NCI-H1436 (cell line): Measurements from ENCODE around the gene LCLAT1.

Source experiments
- DNase-seq: peaks from one replicate; lab custom pipeline; 2025; lab: John Stamatoyannopoulos, UW

LCLAT1 gene

DNA sequence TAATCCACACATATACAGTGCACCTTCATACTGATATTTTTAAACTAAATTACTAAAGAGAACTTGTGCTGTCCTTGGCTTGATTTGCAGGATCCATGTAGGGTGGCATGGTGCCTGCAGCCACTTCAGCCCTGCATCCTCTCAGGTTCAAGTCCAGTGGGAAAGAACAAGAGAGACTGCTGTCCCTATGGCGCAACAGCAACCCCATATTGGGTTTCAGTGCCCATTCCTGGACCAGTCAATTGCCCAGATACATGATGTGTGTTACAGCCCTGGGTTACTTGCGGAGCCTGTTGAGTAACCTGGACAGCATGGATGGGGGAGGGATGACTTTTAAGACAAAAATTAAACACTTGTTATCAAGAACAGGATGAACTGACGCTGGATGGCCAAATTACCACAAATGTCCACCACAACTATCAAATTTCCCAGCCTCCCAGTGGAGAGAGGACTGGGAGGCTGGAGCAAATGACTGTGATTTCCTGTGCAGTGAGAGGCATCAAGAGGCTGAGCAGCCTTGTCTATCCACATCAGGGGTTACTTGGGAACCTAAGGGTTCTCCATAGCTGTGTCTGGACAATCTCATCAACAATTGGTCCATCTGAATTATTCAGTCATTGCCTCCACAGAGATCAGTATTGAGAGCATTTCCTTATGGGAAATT, 198.2 kb downstream of the LCLAT1 start:
- DNase-seq: no peak

DNA sequence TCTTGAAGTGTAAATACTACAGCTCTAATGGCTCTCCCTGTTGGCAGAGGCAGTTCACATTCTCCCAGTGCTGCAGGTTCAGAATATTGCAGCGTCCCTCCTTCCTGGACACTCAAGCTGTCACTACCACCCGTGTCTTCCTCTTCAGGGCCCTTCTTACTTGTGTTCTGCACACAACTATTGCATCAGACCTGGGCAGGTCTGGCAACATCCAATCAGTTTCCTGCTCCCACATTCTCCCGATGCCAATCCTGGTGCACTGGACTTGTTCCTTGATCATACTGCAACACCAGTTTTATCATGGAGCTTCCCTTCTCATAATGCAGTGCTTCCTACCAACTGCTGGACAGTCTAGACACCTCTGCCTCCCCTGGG, 198.7 kb downstream of the LCLAT1 start:
- DNase-seq: no peak

DNA sequence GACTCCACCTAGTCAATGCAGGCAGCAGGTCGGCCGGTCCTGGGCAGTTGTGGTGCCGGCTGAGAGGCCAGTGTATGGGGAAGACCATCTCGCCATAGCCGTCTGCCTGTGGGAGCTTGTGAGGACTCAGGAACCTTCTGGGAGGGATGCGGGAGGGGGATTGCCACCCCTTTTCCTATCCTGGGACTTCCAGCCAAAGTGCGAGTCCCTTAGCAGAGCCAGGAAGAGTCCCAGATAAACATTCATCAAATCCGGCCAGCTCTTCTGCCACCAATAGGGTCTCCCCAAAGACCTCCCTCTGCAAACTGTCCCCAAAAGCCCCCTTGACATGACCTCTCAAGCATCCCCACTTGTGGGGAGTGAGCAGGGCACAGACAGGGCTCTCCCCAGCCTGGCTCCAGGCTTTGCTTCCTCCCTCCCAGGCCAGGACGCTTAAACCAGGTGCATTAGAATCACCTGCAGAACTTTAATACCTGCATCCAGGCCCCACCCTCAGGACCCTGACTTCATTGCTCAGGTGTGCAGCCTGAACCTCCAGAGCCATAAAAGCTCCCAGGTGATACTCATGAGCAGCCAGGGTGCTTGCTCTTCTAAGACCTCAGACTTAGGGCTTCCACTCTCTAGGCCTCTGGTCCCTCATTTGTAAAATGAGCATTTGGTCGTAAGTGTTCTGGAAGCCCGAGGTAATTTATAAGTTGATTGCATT, 200.9 kb downstream of the LCLAT1 start:
- DNase-seq: no peak

DNA sequence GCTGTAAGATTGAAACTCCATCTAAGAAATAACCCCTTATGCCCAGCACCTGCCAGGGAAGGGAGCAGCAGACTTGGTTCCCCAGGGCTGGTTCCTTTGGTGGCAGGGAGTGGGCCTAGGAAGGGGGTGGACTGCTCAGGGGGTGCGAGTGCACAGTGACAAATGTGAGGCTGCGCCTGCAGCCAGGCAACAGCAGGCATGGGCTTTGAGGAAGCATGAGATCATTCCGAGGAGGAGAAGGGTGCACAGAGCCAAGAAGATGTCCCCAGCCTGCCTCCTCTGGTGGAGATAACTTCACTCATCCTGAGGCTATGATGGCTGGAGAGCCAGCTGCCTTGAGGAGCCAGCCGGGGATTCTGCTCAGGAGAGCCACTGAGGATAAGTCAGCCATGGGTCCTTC, 202.2 kb downstream of the LCLAT1 start:
- no peak for DNase-seq

DNA sequence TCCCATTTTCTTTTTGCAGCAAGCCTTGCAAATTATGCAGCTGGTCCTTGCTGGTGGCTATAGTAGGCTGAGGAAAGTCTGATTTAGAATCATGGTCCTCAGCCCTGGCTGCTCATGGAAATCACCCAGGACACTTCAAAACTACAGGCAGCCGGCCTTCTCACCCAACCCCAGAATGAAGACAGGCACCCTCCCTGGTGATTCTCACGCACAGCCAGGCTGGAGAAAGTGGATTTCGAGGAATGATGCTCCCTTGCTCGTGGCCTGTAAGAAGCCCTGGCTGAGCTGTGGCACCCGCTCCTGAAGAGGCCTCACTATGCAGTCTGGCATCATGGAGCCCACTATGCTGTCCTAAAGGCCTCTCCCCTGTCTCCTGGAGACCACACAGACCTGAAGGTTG, 202.8 kb downstream of the LCLAT1 start:
- DNase-seq: no peak

DNA sequence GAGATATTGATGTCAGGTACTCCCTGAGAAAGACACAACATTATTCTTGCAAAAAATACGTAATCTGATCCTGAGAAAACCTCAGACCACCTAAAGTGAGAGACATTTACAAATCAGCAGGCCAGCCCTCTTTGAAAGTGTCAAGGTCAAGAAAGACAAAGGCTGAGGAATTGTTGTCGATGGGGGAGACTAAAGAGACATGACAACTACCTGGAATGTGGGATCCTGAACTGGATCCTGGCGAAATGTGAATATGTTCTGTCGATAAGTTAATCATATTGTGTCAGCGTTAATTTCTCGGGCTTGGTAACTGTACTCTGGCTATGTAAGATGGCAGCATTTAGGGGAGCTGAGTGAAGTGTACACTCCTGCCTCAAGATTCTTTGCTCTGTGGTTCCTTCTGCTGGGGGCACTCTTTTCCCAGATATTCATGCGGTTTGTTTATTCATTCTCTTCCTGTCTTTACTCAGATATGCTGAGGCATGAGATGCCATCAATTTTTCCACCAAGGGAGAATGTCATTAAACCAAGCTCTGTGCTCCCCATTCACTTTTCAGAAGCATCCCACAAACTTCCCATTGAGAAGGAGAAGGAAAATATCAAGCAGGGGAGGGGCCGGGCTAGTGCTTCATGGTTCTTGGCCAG, 205.3 kb downstream of the LCLAT1 start:
- DNase-seq: no peak

DNA sequence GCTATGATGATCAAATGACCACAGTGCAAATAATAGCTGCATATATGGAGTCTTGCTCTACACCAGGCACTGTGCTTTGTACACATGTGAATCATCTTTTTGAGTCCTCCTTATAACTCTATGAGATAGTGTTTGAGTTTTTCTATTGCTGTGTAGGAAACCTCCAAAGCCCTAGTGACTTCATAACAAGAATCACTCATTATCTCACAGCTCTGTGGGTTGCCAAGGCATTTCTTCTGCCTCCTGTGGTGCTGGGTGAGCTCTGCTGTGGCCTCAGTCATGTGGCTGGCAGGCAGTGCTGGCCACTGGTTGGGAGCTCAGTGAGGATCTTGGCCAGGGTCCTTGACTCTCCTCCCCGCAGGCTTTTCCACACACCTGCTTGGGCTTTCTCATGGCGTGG, 206.8 kb downstream of the LCLAT1 start:
- DNase-seq: no peak

DNA sequence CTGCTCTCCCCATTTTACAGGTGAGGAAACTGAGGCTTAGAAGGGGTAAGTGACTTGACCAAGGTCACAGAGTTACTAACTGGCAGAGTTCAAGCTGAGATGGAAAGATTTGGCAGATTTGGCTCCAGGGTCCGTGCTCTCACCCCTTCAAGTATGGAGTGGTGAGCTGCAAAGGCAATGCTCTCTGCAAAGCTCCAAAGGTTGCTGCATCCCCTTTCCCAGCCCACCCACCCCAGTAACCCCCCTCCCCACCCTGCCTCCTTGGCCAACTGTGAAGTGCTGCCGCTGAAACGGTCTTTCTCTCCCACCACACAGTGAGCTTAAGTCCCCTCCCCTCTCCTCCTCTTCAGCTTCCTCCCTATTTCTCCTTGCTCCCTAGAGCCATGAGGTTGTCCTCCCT, 207.4 kb downstream of the LCLAT1 start:
- DNase-seq: no peak

DNA sequence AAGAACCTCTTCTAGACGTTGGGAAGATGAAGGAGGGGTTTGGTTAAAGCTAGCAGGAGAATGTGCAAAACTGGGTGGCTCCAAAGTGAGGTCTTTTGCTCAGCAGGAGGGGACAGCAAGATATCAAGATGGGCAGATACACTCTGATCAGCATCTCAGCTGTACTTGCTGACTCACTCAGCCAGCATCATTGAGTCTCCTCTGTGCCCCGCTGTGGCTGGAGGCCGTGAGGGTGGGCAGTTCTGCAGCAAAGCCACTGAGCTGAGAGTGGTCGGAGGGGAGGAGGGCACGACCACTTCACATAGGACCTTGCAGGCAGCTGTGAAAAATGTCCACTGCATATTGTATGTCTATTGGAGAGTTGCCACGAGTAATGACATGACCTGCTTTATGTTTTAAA, 208.2 kb downstream of the LCLAT1 start:
- no peak for DNase-seq

DNA sequence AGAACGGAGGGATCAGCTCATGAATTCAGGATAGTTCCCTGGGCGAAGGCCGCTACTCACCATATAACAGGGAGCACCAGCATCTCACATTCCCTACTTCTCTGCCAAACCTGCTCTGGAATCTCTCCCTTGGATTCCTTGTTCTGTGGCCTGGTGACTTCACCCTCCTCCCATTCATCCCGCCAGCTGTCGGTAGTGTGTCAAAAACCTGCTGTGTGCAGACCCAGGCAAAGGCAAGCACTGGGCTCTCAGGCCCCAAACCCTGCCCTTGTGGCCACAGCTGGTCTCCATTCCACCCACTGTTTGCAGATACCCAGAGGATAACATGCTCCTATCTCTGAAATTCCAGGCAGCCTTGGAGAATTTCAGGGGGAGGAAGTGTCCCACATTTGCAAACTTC, 208.6 kb downstream of the LCLAT1 start:
- no peak for DNase-seq

DNA sequence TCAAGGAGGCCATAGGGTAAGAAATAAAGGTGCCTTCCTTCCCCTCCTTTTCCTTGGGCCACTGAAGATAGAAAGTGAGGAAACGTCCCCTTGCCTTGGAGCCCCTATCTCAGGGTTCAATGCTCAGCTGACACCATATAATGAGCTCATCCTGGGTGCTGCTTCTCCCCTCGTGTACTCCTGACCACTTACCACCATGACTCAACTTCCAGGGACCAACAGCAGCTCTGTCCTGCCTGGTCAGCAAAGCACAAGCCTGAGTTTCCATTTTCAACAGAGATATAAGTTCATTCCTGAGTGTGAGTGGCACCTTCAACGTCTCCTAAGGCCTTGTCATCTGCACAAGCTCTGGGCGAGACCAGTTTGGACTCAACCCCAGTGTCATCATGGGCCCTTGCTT, 209.0 kb downstream of the LCLAT1 start:
- DNase-seq: no peak

DNA sequence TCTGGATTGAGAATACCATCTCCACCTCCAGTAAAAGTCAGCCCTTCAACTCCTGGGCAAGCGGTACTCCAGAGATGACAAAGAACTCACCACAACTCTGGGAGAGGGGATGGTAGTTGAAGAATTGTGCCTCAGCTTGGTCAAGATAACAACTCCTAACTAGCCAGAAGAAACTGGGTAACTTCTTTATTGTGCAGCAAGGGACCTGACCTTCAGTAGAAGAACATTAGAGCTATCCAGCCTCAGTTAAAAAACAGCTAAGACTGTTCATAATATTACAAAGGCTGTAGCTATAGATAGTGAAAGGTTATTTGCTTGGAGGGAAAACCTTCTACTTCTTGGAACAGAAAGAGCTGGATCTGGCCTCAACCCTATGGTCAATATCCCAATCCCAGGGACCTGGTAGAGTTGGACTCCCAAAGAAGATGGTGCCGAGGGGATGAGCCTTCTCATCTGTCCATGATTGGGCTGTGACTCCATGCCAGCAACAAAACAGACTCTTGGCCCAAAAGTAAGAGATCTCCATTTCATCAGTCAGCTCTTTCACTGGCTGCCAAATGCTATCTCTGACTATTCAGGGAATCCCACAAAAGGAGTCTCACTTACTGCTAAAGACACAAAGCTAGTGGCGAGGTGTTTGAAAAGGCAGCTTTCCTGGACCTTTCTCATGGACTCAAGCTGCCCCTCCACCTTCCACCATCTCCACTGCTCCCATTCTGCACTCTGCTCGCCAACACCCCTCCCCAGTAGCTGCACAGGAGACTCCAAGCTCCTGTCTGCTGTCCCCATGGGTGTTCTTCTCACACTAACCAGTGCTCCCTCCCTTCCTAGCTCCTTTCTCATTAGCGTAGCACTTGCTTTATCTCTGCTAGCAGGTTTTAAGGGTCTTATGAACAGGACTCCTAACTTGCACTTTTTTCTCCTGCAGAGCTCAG, 214.4 kb downstream of the LCLAT1 start:
- DNase-seq: no peak

DNA sequence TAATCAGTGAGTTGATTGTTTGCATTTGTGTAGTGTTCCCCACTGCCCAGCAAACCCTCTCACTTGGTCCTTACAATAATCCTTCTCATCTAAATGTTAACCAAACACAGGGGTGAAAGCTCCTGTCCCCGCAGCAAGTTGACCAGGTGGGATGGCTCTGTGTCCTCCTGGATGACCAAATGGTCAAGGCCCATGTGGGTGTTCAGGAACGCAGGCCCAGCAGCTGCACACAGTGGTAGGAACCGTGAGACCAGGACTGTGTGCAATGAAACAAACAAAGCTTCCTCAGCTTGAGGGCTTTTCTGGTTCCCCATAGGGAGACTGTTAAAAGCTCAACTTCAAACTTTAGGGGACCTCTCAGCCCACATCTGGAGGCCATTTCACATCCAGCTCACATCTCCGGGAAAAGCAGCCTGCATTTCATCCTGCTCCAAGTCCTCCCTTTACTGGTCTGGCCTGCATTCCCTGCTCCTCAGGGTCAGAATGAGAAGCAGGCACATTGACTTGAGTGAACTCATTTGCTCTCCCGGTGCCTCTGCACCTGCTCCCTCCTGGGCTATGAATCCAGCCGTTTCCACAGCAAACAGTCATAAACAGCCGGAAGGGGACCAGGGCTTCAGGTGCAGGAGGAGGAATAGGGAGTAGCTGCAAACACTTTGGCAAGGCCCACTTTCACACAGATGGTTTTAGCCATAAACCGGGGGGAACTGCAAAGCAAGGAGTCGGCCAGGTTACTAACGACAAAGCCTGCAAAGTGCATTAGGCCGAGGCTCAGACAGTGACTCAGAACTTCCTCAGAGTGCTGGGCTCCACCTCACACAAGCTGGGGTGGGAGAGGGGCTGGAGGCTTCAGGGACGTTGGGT, 215.5 kb downstream of the LCLAT1 start:
- no peak for DNase-seq

DNA sequence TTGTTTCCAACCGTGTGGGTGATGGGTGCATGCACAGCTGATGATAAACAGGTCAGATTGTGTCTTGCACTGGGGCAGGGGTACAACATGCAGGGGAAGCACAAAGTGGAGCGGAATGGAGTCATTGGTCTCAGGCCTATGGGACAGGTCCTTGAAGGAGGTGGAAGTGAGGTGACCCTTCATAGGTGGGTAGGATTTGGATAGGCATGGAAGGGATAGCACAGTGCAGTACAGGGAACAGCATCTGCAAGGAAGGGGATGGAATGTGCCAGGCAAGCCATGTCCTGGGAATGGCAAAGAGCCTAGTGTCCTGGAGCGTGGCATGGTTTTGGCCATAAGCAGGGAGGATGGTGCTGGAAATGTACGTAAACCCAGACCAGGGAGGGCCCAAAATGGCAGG, 216.3 kb downstream of the LCLAT1 start:
- no peak for DNase-seq

DNA sequence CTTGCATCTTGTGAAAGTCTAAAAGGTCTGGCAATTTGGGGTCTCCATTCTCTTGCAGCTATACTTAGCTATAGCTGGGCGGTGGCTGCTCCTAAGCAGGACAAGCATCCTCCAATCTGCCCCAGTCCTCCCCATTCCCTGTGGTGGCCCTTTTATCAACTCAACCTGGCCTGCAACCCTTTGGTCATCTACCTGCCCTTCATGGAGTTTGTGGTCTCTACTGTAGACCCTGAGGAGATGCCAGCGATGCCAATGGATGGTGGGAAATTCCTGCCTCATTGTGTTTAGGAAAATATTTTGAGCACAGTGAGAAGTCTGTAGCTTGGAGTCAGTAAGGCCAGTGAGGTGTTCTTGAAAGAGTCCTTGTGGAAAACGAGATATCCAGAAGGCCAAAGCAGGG, 216.8 kb downstream of the LCLAT1 start:
- no peak for DNase-seq

DNA sequence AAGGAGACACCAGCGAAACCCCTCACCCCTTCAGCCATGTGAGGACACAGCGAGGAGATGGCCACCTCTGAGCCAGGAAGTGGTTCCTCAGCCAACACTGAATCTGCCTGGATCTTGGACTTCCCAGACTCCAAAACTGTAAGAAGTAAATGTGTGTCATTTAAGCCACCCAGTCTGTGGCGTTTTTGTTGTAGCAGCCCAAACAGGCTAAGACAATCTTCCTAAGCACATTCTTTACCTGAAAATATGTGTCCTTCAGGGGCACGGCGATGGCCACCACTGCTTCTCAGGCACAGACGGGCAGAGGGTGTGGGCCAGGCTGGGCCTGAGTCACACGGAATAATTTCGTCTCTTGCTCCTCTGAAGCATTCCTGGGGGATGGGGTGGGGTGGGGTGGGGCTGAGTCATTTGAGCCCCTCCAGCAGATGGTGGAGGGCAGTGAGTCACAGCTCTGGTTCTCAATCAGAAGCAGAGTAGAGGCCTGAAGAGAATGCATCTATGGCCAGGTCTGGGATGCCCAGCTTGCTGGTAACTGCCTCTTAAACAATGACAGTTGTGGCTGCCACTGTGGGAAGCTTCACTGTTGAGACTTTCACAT, 217.8 kb downstream of the LCLAT1 start:
- no peak for DNase-seq

DNA sequence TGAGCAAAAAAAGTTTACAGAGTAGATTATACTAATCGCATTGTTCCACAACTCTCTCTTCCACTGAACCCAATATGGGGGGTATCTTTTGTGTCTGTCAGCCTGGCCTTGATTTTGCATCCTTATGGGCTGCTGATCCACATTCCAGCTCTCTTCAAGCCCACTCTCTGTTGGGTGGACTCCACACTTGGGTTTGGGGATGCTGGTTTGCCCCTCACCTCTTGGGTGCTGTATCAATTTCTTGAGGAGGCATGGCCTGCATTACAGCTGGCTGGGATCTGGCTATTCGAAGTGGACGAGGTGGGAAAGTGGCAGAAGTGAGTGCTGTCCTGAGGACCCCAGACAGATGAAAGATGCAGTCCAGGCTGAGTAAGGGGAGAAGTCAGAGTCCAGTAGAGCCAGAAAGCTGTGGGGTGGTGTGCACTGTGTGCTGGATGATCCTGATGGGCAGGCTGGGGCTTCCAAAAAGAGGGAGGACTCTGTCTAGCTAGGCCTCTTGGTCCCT, 218.8 kb downstream of the LCLAT1 start:
- DNase-seq: no peak

DNA sequence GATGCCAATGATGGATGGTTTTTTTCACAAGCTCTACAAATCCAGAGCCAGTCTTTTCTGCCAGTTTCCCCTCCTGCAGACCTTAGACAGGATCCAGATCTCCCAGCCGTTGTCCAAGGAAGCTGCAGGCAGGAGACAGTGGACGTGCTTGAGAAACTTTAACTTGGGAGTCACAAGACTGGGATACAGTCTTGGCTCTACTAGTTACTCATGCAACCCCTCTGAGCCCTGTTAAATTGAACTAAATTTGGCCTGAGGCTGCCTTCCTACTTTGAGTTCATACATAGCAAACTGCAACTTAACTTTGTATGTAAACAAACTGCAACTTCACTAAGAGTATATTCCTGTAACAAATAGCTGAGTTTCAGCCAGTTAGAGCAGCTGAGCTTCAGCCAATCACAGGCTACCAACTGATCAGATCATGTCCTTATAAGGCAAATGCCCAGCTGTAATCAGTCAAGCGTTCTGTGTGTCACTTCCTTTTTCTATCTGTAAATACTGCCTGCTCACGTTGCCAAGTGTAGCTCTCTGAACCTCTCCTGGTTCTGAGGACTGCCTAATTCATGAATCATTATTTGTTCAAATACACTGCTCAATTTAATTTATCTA, 219.3 kb downstream of the LCLAT1 start:
- no peak for DNase-seq

DNA sequence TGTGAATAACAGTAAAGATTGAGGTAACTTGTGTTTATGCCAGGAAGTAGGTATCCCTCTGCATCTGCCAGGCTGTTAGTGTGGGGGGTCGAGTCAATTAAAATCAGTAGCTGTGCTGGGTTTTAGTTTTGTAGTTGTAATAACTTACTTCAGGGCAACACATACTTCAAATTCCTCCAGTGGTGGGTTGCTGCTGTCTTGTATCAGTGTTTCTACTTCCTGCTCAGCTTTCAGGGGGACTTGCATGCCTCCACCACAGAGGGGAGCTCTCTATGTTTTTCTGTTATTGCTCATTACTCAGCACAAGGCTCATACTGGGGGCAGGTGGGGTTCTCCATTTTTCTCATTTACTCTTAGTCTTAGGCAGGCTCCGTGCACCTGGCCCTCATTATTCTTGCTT, 223.4 kb downstream of the LCLAT1 start:
- DNase-seq: no peak

DNA sequence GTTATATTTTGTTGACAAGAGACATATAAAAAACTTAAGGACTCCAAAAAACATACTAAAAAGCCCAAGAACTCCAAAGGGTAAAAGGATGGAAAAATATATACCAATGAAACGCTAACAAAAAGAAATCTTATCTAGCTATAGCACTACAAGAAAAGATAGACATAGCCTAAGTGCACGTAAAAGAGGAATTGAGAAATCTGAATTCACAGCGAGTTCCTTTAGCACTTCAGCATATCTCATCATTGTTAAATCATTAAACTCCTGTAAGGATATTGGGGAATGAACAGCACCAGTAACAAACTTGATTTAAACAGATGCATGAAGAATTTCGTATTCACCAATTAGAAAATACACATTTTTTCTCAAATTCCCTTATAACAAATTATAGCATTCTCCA, 226.1 kb downstream of the LCLAT1 start:
- DNase-seq: no peak
